KMS-11 (cell line): Measurements from ENCODE around the gene NSD2.

Source experiments
- H2AFZ ChIP-seq: fragments of 200-600 bp; sonication (generic); 2 replicates; pipeline ENCODE4 v1.6.1; 2016; ENCODE audit warnings: antibody characterized with exemption, mixed run types, low read depth
- H3K27ac ChIP-seq: fragments of 200-600 bp; sonication (generic); 2 replicates; pipeline ENCODE4 v1.6.1; 2016; ENCODE audit warnings: mild to moderate bottlenecking, mixed run types
- H3K27me3 ChIP-seq: fragments of 200-600 bp; sonication (generic); 2 replicates; pipeline ENCODE4 v1.6.1; 2017; ENCODE audit warnings: mild to moderate bottlenecking, low read depth, mixed run types, moderate library complexity; ENCODE audit not compliant: insufficient read depth
- H3K36me3 ChIP-seq: fragments of 200-600 bp; sonication (generic); 2 replicates; pipeline ENCODE4 v1.6.1; 2017; ENCODE audit warnings: mild to moderate bottlenecking, mixed run types; ENCODE audit not compliant: insufficient read depth
- H3K4me1 ChIP-seq: fragments of 200-600 bp; sonication (generic); 2 replicates; pipeline ENCODE4 v1.6.1; 2016; ENCODE audit warnings: mild to moderate bottlenecking, low read depth, mixed run types; ENCODE audit not compliant: poor library complexity, severe bottlenecking
- H3K4me2 ChIP-seq: fragments of 200-600 bp; sonication (generic); 2 replicates; pipeline ENCODE4 v1.7.0; 2016; ENCODE audit warnings: mild to moderate bottlenecking, mixed run types
- H3K4me3 ChIP-seq: fragments of 200-600 bp; sonication (generic); IDR thresholded peaks from 2 replicates; pipeline ENCODE4 v1.6.1; 2017; ENCODE audit warnings: low read depth, low read length, mixed read lengths; ENCODE audit not compliant: insufficient read depth
- H3K79me2 ChIP-seq: fragments of 200-600 bp; sonication (generic); 2 replicates; pipeline ENCODE4 v1.6.1; 2016; ENCODE audit warnings: low read depth, mixed run types; ENCODE audit not compliant: insufficient read depth
- H3K9ac ChIP-seq: fragments of 200-600 bp; sonication (generic); 2 replicates; pipeline ENCODE4 v1.6.1; 2016; ENCODE audit warnings: mild to moderate bottlenecking, mixed run types
- H4K20me1 ChIP-seq: fragments of 200-600 bp; sonication (generic); 2 replicates; pipeline ENCODE4 v1.6.1; 2016; ENCODE audit warnings: mild to moderate bottlenecking, mixed run types; ENCODE audit not compliant: insufficient read depth
- TF ChIP-seq, protein P1 (sequence below): fragments of 200-600 bp; sonication (generic); conservative IDR thresholded peaks from 2 replicates; pipeline ENCODE4 v1.6.1; 2017; ENCODE audit warnings: low read depth, mild to moderate bottlenecking, antibody characterized with exemption, low read length, moderate library complexity, mixed read lengths

The NSD2 gene

DNA sequence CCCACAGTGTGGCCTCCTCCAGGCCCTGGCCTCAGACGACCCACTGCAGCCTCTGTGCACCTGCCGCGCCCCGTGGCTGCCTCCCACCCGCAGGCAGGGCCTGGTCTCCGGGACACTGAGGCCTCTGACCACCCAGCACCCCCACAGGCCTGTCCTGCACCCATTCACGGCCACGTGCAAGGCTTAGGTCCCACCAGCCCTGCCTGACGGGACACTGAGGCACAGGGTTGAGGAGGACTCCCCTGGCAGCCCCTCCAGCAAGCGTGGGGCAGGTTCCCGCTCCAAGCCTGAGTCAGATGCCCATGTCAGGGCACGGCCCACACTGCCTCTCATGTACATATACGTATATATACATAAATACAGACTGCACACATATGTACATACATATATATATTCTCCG is 114.1 kb downstream of the NSD2 start:
- Histone ChIP-seq H3K4me2 (no peak overlapping the region), H3K27me3 (no peaks in the 10 kb centered on the region), H3K79me2 (no peaks in the 10 kb centered on the region), H3K4me1 (no peaks in the 10 kb centered on the region), H3K27ac (no peak overlapping the region), H3K36me3 (no peaks in the 10 kb centered on the region), H3K4me3 (no peak overlapping the region), H3K9ac (no peak overlapping the region), H4K20me1 (no peaks in the 10 kb centered on the region), H2AFZ (no peak overlapping the region)
- TF ChIP-seq, protein P1, sequence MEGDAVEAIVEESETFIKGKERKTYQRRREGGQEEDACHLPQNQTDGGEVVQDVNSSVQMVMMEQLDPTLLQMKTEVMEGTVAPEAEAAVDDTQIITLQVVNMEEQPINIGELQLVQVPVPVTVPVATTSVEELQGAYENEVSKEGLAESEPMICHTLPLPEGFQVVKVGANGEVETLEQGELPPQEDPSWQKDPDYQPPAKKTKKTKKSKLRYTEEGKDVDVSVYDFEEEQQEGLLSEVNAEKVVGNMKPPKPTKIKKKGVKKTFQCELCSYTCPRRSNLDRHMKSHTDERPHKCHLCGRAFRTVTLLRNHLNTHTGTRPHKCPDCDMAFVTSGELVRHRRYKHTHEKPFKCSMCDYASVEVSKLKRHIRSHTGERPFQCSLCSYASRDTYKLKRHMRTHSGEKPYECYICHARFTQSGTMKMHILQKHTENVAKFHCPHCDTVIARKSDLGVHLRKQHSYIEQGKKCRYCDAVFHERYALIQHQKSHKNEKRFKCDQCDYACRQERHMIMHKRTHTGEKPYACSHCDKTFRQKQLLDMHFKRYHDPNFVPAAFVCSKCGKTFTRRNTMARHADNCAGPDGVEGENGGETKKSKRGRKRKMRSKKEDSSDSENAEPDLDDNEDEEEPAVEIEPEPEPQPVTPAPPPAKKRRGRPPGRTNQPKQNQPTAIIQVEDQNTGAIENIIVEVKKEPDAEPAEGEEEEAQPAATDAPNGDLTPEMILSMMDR: no peak

DNA sequence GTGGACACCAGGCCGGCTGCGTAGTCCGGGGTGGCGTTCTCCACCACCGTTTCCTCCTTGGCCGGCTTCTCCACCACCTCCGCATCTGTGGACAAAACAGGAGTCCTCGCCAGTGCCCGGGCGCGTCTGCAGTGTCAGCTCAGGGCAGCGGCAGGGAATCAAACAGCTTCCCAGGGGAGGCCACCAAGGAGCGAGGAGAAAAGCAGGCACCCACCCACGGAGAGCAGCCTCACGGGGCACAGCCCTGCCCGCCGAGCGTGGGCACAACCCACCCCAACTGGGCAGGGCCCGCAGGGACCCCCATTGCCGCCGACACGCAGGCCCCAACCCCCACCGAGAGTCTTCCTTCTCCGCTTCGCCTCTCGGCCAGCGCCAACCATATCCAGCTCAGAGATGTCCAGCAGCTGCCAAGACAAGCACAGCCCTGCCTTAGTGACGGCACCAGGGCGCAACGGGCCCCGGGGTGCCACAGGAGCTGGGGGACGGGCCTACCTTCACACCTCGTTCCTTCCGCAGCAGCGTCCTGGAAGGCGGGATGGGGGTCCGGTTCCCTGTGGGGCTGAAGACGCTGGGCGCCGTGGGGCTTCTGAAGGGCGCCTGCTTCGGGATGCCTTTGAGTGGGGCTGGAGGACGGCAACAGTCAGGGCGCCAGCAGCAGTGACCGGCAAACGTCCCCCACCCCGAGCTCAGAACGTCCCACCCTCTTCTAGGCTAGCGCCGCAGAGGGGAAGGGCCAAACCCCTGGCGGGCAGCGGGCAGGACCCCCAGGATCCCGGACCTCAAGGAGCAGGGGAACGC is 114.8 kb downstream of the NSD2 start:
- no peaks in the 10 kb centered on the region for H3K36me3 ChIP-seq

DNA sequence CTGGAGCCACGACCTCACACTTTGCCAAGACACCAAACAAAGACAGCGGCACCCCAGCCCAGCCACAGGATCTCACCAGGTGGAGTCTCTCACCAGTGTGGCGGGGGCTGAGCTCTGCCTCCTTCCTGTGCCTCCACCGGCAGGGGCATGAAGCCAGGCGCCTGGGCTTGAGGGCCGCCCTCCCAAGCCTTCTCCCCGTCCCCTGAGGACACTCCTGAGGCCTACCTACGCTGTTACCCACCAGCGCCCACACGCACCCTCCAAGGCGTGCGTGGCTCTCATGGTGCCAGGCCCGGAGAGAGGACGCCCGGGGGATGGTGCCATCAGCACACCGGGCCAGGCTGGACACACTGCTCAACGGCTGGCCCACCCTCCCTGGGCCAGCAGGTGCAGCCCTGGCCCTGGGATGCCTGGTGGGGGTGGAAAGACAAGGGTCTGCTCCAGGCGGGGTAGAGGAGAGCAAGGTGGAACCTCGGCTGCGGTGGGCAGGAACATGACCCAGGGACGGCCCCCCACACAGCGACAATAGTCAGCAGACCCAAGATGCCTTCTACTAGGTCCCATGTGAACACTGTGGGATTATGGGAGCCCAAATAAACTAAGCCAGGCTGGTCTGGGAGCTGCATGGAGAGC is 115.5 kb downstream of the NSD2 start:
- H3K79me2 ChIP-seq: no peaks in the 10 kb centered on the region
- H3K36me3 ChIP-seq: no peaks in the 10 kb centered on the region
- no peaks in the 10 kb centered on the region for H4K20me1 ChIP-seq
- no peak overlapping the region for H3K4me3 ChIP-seq
- no peak overlapping the region for H3K27ac ChIP-seq
- no peak overlapping the region for H2AFZ ChIP-seq
- no peak overlapping the region for H3K9ac ChIP-seq
- H3K27me3 ChIP-seq: no peaks in the 10 kb centered on the region
- no peak overlapping the region for H3K4me2 ChIP-seq
- no peaks in the 10 kb centered on the region for H3K4me1 ChIP-seq
- TF ChIP-seq, protein P1: no peak

More for the DNA sequence above, 114.8 kb downstream of the NSD2 start:
- Histone ChIP-seq H3K27me3 (no peaks in the 10 kb centered on the region), H3K4me3 (no peak overlapping the region), H3K4me2 (no peak overlapping the region), H3K27ac (no peak overlapping the region), H3K9ac (no peak overlapping the region), H3K4me1 (no peaks in the 10 kb centered on the region), H4K20me1 (no peaks in the 10 kb centered on the region), H3K79me2 (no peaks in the 10 kb centered on the region), H2AFZ (no peak overlapping the region)
- TF ChIP-seq, protein P1: no peak

DNA sequence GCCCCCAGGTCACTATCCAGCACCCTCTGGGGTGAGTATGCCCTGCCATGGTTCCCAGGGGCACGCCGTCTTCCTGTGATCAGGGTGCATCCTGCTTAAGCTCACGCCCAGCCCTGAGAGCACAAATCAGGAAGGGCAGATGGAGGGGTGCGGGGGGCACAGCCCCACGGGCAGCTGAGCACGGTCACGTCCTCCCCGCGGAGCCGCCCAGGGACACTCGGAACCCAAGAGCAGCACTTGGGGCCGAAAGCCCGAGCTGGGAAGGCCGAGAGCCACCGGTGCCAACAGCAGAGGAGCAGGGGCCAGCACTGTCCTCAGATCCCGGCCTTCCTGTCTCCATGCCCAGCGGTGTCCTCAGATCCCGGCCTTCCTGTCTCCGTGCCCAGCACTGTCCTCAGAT is 116.1 kb downstream of the NSD2 start:
- no peaks in the 10 kb centered on the region for H3K79me2 ChIP-seq
- TF ChIP-seq, protein P1: no peak
- H3K27me3 ChIP-seq: no peaks in the 10 kb centered on the region
- H3K4me1 ChIP-seq: no peaks in the 10 kb centered on the region
- no peaks in the 10 kb centered on the region for H3K36me3 ChIP-seq
- H3K4me2 ChIP-seq: no peak overlapping the region
- no peak overlapping the region for H3K4me3 ChIP-seq
- no peak overlapping the region for H3K9ac ChIP-seq
- no peak overlapping the region for H2AFZ ChIP-seq
- no peak overlapping the region for H3K27ac ChIP-seq
- H4K20me1 ChIP-seq: no peaks in the 10 kb centered on the region
